NCI-H774 (cell line): ENCODE measurements around the gene ITGA5.

Experiments used
- DNase-seq: peaks from one replicate; lab custom pipeline; 2025; lab: John Stamatoyannopoulos, UW

Gene ITGA5

DNA sequence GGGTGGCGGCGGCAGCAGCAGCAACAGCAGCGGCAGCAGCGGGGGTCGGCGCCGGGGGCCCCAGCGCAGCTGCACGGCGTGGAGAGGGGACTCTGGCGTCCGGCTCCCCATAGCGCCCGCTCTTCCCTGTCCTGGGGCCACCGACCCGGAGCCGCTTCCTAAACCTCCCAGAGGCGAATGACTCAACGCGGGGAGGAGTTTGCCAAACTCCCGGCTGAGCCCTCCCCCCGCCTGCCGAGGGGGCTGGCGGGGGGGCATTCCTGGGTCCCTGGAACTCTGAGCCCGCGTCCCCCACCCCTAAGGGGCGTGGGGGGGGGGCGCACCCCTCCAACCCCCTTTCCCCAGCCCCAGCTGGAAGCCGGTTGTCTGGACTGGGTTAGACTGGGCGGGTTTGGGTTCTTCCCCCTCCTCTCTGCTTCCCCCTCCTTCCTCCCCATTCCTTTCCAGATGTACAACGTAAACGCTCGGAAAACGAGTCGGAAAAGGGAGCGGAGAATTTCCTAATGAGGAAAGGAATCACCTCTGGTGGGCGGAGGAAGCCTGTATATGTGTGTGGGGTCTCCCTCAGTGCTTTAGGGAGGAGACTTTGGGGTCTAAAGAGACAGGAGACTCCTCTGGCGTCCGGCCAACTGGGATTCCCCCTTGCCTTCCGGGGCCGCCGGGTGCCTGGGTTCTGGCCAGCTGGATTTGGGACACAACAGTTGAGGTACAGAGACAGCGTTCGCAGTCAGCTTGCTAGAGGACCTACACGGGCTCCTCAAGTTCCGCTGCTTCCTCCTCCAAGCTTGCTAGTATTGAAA, at the start of gene ITGA5:
TSS of gene ITGA5 (minus strand) at position 179 of the 800 bp plus-strand sequence. CDS start at position 111, 68 bp downstream.
- DNase-seq, result no peak

GRCh38 chr12:54465857-54466523, 46.9 kb upstream of the ITGA5 start:
- no peak for DNase-seq

DNA sequence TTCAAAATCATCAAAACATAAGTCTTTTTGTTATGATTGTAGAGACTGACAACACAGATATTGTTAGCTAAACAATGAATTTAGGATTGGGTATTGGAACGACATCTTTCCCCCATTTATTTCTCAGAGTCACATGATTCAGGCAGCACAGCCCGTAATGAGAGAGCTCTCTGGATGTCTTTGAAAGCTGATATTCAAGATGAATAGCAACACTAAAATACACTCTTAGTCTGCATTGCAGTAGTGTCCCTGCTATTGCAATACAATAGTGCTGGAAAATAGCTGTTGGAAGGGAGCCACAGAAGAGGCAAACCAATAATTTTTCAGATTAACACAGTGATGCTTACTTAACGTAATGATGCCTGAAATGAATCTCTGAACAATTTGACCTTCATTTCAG, 44.4 kb upstream of the ITGA5 start:
- DNase-seq, result no peak

GRCh38 chr12:54463034-54463433, 44.0 kb upstream of the ITGA5 start:
- no peak for DNase-seq

DNA sequence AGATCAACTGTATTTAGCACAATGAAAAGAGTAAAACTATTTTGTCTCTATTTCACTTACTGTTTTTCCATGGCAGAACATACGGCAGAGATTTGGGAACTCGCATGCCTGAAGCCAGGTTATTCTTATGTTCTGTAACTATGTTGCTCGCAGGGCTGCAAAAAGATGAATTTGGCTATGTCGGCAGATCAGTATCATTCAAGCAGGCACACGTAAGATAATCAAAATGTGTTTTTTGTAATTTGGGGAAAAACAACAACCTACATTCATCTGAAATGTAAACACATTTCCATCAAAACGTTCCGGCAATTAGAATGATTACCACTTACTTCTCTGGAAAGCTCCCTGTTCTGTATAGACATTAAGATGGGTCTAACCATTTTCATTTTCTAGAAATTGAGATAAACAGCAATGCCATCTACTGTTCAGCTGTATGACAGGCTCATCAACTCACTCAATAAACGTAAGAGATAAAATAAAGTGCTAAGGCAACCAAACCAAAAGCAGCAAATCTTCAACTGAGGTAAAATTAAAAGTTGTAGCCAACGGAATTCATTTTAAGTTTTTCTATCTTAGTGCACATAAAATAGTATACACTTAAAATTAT, 41.4 kb upstream of the ITGA5 start:
- no peak for DNase-seq

DNA sequence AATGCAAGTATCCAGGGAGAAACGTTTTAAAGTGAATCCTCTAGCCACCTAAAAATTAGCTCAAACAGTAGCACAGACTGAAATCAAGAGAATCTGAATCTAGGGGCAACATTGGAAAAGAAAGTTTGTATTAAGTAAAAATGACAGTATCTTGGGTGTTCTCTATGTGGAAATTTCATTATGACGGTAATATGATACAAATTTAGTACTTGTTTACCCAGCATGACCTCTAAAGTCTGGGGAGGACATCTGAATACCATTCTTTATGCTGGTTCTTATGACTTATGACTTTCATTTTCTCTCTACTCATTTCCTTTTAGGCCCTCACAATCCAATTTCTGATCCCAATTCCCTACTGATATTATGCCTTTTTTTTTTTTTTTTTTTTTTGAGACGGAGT, 40.3 kb upstream of the ITGA5 start:
- no peak for DNase-seq

DNA sequence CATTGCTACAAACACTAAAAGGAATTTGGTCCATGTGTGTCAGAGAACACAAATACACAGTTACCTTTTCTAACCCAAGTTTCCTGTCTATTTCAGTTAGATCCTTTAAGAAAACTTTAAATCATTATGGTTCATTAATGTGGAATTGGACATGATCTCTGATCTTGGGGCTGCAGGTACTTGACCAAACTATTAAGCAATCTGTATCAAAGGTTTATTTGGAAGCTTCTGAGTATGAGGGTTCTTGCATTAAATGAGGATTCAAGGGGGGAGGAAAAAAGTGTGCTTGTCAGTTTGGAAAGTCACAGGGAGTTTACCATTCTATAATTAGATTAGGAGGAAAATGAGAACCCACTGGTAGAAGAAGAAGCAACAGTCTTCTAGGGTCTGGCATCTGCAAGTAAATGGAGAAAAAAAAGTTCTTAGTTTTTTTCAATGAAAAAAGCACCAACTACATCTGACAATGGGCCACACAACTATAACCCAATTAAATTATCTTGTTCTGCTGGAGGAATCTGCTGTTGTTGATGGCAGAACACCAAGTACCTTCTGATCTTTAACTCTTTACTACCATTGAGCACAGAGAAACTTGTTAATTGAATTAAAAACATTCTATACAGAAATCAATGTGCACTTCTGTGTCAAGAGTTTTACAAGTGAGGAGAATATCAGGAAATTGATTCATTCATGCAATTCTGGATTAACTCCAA, 36.8 kb upstream of the ITGA5 start:
- DNase-seq, result no peak

GRCh38 chr12:54452628-54453027, 33.6 kb upstream of the ITGA5 start:
- DNase-seq, result no peak

DNA sequence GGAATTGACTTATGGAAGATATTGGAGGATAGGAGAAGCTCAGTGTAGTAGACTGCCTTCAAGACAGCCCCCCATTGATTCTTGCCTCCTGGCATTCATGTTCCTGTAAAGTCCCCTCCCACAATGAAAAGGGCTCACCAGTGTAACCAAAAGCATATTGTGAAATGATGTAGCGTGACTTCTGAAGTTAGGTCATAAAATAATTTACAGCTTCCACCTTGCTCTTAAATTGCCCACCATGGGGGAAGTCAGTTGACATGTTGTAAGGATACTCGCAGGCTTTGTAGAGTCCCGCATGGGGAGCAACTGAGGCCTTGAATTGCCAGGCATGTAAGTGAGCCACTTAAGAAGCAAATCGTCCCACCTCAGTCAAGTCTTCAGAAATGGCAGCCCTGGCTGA, 29.3 kb upstream of the ITGA5 start:
- no peak for DNase-seq

- no peak for DNase-seq
These were observed 28.9 kb upstream of the ITGA5 start for GRCh38 chr12:54447917-54448316.

- DNase-seq, result no peak
These were observed 25.1 kb upstream of the ITGA5 start for GRCh38 chr12:54444206-54444605.

DNA sequence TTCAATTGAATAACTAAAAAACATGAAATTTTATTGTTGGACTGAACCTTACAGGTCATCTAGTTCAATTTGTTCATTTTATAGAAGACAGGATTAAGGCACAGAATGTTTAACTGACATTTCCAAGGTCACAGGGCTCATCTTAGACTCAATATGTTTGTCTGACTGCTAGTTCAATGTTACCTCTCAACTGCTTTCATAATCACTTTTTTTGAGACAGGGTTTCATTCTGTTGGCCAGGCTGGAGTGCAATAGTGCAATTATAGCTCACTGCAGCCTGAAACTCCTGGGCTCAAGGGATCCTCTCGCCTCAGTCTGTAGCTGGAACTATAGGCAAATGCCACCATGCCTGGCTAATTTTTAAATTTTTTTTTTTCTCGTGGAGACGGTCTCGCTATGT, 24.4 kb upstream of the ITGA5 start:
- no peak for DNase-seq

- DNase-seq, result no peak
These were observed 23.9 kb upstream of the ITGA5 start for GRCh38 chr12:54442961-54443360.

GRCh38 chr12:54442099-54442498, 23.0 kb upstream of the ITGA5 start:
- no peak for DNase-seq

DNA sequence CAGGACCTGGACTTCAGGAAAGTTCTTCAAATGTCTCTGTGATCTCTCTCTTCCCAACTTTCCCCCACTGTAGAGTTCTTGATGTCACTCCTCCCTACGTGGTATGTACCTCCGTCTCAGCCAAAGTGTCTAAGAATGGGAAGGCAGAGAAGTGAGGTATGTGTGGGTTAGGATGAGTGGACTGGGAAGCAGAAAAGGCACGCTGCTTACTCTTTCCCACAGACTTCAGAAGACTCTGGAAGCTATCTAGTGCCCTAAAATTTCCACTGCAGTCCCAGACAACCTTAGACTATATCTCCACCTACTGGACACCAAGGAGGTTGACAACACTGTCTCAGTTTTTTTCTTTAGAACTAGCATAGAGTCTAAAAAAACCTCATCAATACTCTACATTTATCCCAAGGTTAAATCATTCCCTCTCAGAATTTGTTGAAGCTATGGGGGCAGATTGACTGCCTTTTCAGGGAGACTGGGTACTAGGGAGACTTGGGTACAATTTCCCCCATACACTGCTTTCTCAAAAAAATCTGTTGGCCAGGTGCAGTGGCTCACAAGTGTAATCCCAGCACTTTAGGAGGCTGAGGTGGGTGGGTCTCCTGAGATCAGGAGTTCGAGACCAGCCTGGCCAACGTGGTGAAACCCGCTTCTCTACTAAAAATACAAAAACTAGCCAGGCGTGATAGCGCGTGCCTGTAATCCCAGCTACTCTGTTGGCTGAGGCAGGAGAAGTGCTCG, 20.6 kb upstream of the ITGA5 start:
- peak; percentile 54 for DNase-seq

DNA sequence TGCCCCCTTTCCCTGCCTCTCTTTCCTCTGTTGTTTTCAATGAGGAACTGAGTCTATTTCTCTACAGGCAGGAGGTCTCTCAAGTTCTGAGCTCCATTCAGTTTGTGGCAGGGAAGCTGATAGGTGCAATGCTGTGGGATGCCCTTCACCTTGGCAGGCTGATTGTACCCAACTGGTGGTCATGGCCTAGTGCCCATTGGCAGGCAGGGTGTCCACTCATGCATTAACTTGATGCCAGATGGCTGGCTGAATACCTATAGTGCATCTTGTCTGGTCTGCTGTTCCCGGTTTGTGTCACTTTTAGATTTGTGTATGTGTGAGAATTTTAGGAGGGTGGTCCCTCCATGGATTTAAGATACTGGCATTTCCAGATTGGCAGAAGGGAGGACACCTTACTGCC, 20.0 kb upstream of the ITGA5 start:
- no peak for DNase-seq

DNA sequence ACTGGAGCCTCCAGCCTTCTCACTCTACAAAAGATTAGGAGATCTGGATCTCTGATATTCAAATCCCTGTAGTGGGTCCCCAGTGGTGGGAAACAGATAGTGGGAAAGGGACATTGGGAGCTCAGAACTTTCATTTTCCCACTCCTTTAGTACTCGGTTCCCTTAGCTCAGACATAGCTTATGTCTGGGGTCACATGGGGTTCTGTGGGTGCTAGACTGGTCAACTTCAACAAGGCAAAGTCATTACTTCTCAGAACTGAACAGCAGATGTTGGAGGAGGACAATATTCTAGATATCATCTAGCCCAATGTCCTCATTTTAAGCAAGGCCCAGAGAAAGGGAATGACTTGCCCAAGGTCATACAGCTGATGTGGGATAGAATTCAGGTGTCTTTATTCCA, 19.5 kb upstream of the ITGA5 start:
- no peak for DNase-seq

- DNase-seq, result no peak
These were observed 18.6 kb upstream of the ITGA5 start for GRCh38 chr12:54437697-54438096.

GRCh38 chr12:54437243-54437642, 18.2 kb upstream of the ITGA5 start:
- DNase-seq, result no peak

GRCh38 chr12:54432815-54433164, 13.7 kb upstream of the ITGA5 start:
- DNase-seq, result no peak

DNA sequence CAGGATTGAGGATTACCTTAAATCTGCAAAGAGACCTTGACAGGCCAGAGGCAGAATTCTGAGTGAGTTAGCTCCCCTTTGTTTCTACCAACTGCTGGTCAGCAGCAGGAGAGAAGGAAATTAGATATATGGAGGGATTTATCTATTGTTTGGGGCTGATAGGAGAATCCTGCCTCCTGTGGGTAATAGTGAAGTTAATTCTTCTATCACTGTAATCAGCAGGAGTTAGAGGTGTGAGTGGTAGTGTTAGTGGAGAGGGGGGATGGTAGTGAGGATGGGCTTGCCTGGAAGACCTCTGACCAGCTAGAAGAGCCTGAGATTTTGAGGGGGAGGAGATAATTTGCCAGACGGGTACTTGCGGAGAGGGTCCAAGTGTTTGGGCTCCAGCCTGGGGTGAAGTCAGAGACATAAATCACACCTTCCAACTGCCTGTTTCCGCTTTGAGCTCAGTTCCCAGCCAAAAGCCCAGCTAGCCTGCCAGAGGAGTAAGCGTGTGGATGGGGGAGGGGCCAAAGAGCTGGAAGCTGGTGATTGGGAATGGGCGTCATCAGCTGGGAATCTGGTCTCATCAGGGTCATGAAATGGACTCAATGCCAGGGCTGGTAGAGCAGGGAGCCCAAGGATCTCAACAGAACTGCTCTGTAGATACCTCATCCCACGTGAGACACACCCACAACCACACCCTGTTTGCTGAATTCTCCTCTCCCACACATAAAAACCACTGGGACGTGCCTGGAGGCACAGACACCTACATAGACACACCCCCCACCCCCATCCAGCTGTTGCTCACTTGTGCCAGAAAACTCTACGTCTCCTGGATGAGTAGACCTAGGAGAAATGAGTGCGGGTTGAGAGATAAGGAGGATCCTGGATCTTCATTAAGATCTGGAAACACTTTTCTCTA, 13.1 kb upstream of the ITGA5 start:
- no peak for DNase-seq
